Activated CD4-positive, alpha-beta T cell treated with anti-CD3 and anti-CD28 coated beads, Interleukin-2, Interleukin-6, amounts not matched to agents 100 ng/mL and 50 ng/mL, durations not matched to agents 16 hours and 8 hours (primary cell): ENCODE data around the gene FRMD6.
A peak's percentile ranks its signal among the peaks of the same experiment; 100 is the strongest.
"Not testable (repeated sequence)": the region's sequence is repeated elsewhere in the genome, so short reads cannot be mapped to it uniquely, and the experiment has no call there.

Experiments used
- DNase-seq: peaks from one replicate; pipeline ENCODE4 v3.0.0-alpha.2; 2020

FRMD6 gene

GRCh38 chr14:51727526-51727925 lies 75.8 kb downstream of the FRMD6 start:
- DNase-seq: no peak

- DNase-seq: no peak
Measured at GRCh38 chr14:51730098-51730497, 78.4 kb downstream of the FRMD6 start.

- no peak for DNase-seq
Measured at GRCh38 chr14:51730684-51731083, 79.0 kb downstream of the FRMD6 start.

- DNase-seq: no peak
Measured at GRCh38 chr14:51732494-51733112, 80.9 kb downstream of the FRMD6 start.

GRCh38 chr14:51733147-51733546 lies 81.4 kb downstream of the FRMD6 start:
- DNase-seq: no peak

- DNase-seq: no peak
Measured at GRCh38 chr14:51735851-51736250, 84.1 kb downstream of the FRMD6 start.

- no peak for DNase-seq
Measured at GRCh38 chr14:51738754-51739153, 87.0 kb downstream of the FRMD6 start.

- DNase-seq: no peak
Measured at GRCh38 chr14:51743588-51744000, 91.9 kb downstream of the FRMD6 start.

GRCh38 chr14:51744372-51745130 lies 92.8 kb downstream of the FRMD6 start:
- DNase-seq: no peak

GRCh38 chr14:51746823-51747222 lies 95.1 kb downstream of the FRMD6 start:
- not testable (repeated sequence) for DNase-seq

- no peak for DNase-seq
Measured at GRCh38 chr14:51750542-51750941, 98.8 kb downstream of the FRMD6 start.

- DNase-seq: not testable (repeated sequence)
Measured at GRCh38 chr14:51751611-51752345, 100.1 kb downstream of the FRMD6 start.

GRCh38 chr14:51757756-51758155 lies 106.0 kb downstream of the FRMD6 start:
- not testable (repeated sequence) for DNase-seq

GRCh38 chr14:51759950-51760349 lies 108.2 kb downstream of the FRMD6 start:
- no peak for DNase-seq

- not testable (repeated sequence) for DNase-seq
Measured at GRCh38 chr14:51765726-51766125, 114.0 kb downstream of the FRMD6 start.

GRCh38 chr14:51766586-51766985 lies 114.9 kb downstream of the FRMD6 start:
- not testable (repeated sequence) for DNase-seq

- not testable (repeated sequence) for DNase-seq
Measured at GRCh38 chr14:51769261-51769660, 117.6 kb downstream of the FRMD6 start.

- no peak for DNase-seq
Measured at GRCh38 chr14:51774209-51774608, 122.5 kb downstream of the FRMD6 start.

- DNase-seq: peak; percentile 48
Measured at GRCh38 chr14:51776102-51776894, 124.6 kb downstream of the FRMD6 start.

- DNase-seq: peak; percentile 81
Measured at GRCh38 chr14:51780006-51780692, 128.4 kb downstream of the FRMD6 start.
